ENCODE results near the gene AP3M1. TPM values are rescaled to one million over a fixed set of nuclear protein-coding genes. Genes with fewer than 3 reads are reported as not detected.

AP3M1 gene
- polyA plus RNA-seq, 1 of the 3 experiments (the other 2 are of a cell fraction): 17.7 TPM

DNA sequence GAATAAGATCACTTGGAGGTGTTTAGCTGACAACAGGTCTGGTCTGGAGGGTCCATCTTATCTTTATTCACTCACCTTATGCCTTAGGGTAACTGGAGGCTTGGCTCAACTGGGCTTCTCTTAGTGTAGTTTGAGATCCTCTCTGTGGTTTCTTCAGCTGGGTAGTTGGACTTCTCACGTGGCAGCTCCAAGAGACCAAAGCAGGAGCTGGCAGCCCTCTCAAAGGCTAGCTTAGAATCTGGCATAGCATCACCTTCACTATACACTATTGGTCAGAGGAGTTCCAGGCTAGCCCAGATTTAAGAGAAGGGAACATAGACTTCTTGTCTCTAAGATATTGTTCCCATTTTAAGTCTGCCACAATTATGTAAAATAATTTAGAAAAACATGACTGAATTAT is 16.8 kb upstream of the AP3M1 start:
- no peak for TF ChIP-seq EZH2phosphoT487 (IDR thresholded peaks at IDR 0.05; ENCODE audit: borderline replicate concordance, low read depth)
- no peak for TF ChIP-seq RAD21 (IDR thresholded peaks at IDR 0.05; ENCODE audit: low read length)
- Histone ChIP-seq H2AFZ (ENCODE audit: low read depth) (no peak overlapping the region), H3K79me2 (ENCODE audit: insufficient read depth) (peaks cover under 1% of the 10 kb centered on the region; the same call in 1 of the 2 replicates), H3K36me3 (replicated peaks in 1 of 2; ENCODE audit: control insufficient read depth in 1 of 2, insufficient read depth in 2 of 2, low read length in 1 of 2) (no peaks in the 10 kb centered on the region), H3K9me2 (no peaks in the 10 kb centered on the region), H3K9ac (no peak overlapping the region), H3F3A (replicated peaks; ENCODE audit: insufficient read depth) (peaks cover 25% of the 10 kb centered on the region), H4K20me1 (ENCODE audit: insufficient read depth) (no peaks in the 10 kb centered on the region), H3K9me3 (no peaks in the 10 kb centered on the region), H3K4me3 (ENCODE audit: low read depth in 2 of 2, low read length in 1 of 2) (no peak overlapping the region), H3K4me2 (no peak overlapping the region), H3K4me1 (ENCODE audit: control insufficient read depth in 1 of 2, insufficient read depth in 2 of 2, low read depth in 1 of 2, low read length in 1 of 2) (peaks cover 0 to 12% of the 10 kb centered on the region in 2 experiments; a peak in 2 of 4 replicates), H3K27ac (ENCODE audit: low read depth in 2 of 2, low read length in 1 of 2) (no peak overlapping the region), H3K27me3 (ENCODE audit: insufficient read depth) (no peaks in the 10 kb centered on the region)
- DNase-seq: no peak
- ChIA-PET POLR2A (no interaction called here), CTCF (interaction anchor here (1.2 to 1.6 kb wide), 2 partner anchors 11 to 64 kb away, joined by 4 read pairs; no protein-coding TSS in a partner anchor)
- 86% methylated on average over 1 of the region's 1 CpG for WGBS (ENCODE audit: low lambda C conversion rate)

DNA sequence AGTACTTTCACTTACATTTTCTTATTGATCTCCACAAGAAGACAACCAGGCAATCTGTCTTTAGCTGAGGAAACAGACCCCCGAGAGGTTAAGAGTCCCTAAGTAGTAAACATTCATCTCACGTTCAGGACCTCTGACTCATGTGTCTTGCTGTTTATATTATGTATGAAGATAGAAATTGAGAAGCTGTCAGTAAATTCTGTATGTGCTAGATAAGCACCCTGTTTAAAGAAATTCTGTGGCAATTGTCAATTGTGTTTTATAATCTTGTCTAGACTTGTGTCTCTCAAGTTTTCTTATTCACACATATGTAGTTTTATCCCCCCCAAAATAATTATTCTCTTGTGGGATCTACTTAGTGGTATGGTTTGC is 14.9 kb upstream of the AP3M1 start:
- H3K9ac ChIP-seq: no peak overlapping the region
- CTCF ChIA-PET: interaction anchor here (0.6 to 1.2 kb wide), 3 partner anchors 11 to 636 kb away, joined by 3 to 4 read pairs (median 3); no protein-coding TSS in a partner anchor
- POLR2A ChIA-PET: no interaction called here
- no peak for DNase-seq
- H3F3A ChIP-seq (replicated peaks; ENCODE audit: insufficient read depth): peaks cover 25% of the 10 kb centered on the region
- H3K9me2 ChIP-seq: no peaks in the 10 kb centered on the region
- H3K4me2 ChIP-seq: 0 out of 2 replicates have a peak overlapping the region, but pooled peaks have one; percentile 24
- H3K4me1 ChIP-seq (ENCODE audit: control insufficient read depth in 1 of 2, insufficient read depth in 2 of 2, low read depth in 1 of 2, low read length in 1 of 2): peaks cover 0 to 12% of the 10 kb centered on the region in 2 experiments; a peak in 2 of 4 replicates
- no peak overlapping the region for H3K4me3 ChIP-seq (ENCODE audit: low read depth in 2 of 2, low read length in 1 of 2)
- H4K20me1 ChIP-seq (ENCODE audit: insufficient read depth): no peaks in the 10 kb centered on the region
- no peaks in the 10 kb centered on the region for H3K27me3 ChIP-seq (ENCODE audit: insufficient read depth)
- peak overlapping the region in 1 of 2 experiments; percentile 14; a peak in 2 of 4 replicates for H3K27ac ChIP-seq (ENCODE audit: low read depth in 2 of 2, low read length in 1 of 2)
- no peak for TF ChIP-seq RXRA (IDR thresholded peaks at IDR 0.05; ENCODE audit: borderline replicate concordance, low read depth)
- TF ChIP-seq RAD21 (IDR thresholded peaks at IDR 0.05; ENCODE audit: low read length): no peak
- TF ChIP-seq USF2 (IDR thresholded peaks at IDR 0.05; ENCODE audit: borderline replicate concordance, low read depth, low read length): no peak
- no peak for TF ChIP-seq SIN3A (IDR thresholded peaks at IDR 0.05; ENCODE audit: borderline replicate concordance, low read depth, low read length)
- no peak for TF ChIP-seq EZH2phosphoT487 (IDR thresholded peaks at IDR 0.05; ENCODE audit: borderline replicate concordance, low read depth)
- TF ChIP-seq, protein P1, sequence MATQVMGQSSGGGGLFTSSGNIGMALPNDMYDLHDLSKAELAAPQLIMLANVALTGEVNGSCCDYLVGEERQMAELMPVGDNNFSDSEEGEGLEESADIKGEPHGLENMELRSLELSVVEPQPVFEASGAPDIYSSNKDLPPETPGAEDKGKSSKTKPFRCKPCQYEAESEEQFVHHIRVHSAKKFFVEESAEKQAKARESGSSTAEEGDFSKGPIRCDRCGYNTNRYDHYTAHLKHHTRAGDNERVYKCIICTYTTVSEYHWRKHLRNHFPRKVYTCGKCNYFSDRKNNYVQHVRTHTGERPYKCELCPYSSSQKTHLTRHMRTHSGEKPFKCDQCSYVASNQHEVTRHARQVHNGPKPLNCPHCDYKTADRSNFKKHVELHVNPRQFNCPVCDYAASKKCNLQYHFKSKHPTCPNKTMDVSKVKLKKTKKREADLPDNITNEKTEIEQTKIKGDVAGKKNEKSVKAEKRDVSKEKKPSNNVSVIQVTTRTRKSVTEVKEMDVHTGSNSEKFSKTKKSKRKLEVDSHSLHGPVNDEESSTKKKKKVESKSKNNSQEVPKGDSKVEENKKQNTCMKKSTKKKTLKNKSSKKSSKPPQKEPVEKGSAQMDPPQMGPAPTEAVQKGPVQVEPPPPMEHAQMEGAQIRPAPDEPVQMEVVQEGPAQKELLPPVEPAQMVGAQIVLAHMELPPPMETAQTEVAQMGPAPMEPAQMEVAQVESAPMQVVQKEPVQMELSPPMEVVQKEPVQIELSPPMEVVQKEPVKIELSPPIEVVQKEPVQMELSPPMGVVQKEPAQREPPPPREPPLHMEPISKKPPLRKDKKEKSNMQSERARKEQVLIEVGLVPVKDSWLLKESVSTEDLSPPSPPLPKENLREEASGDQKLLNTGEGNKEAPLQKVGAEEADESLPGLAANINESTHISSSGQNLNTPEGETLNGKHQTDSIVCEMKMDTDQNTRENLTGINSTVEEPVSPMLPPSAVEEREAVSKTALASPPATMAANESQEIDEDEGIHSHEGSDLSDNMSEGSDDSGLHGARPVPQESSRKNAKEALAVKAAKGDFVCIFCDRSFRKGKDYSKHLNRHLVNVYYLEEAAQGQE (IDR thresholded peaks at IDR 0.05; ENCODE audit: low read depth, low read length): no peak
- no peak for TF ChIP-seq MXI1 (IDR thresholded peaks at IDR 0.05; ENCODE audit: low read depth, low read length)
- no peak for TF ChIP-seq GABPA (IDR thresholded peaks at IDR 0.05; ENCODE audit: low read depth)
- no peaks in the 10 kb centered on the region for H3K36me3 ChIP-seq (replicated peaks in 1 of 2; ENCODE audit: control insufficient read depth in 1 of 2, insufficient read depth in 2 of 2, low read length in 1 of 2)
- no peak overlapping the region for H2AFZ ChIP-seq (ENCODE audit: low read depth)
- peaks cover 8% of the 10 kb centered on the region; the same call in 1 of the 2 replicates for H3K79me2 ChIP-seq (ENCODE audit: insufficient read depth)
- WGBS (ENCODE audit: low lambda C conversion rate): 50% methylated on average over 2 of the region's 2 CpGs
- no peaks in the 10 kb centered on the region for H3K9me3 ChIP-seq
